HepG2 (cell line): ENCODE results near the gene WFDC1. TPM values are rescaled to one million over a fixed set of nuclear protein-coding genes. Genes with fewer than 3 reads are reported as not detected.

Experiments
- ATAC-seq: fragments of 200-7000 bp; cut with Tn5 transposase; 3 replicates; pipeline ENCODE4 v1.9.1; 2020; ENCODE audit warnings: mild to moderate bottlenecking, moderate library complexity
- BruUV-seq: library from RNA; stranded (reverse); fragments of 400-500 nt; replicated peaks from 2 replicates; lab custom pipeline; 2021; lab: Mats Ljungman, UMichigan
- CTCF ChIA-PET: fragments of 300-600 bp; formaldehyde crosslinking; extraction: SDS; loops from one replicate; lab custom pipeline; 2021; ENCODE audit warnings: low total read pairs, inconsistent platforms, low intra/inter-chr PET ratio; lab: Yijun Ruan, JAX
- POLR2A ChIA-PET: fragments of 350-600 bp; sonication (Branson Sonifier 250); formaldehyde crosslinking; loops from one replicate; lab custom pipeline; 2020; ENCODE audit warnings: antibody characterized with exemption, inconsistent platforms; lab: Yijun Ruan, JAX
- DNase-seq: peaks from one replicate; pipeline ENCODE4 v3.0.0-alpha.2; 2015; ENCODE audit warnings: low spot score
- FAIRE-seq: peaks from 3 replicates; lab custom pipeline; 2011; peaks lifted over from hg19 to GRCh38; lab: Jason Lieb, UNC
- H2AFZ ChIP-seq: one replicate; pipeline ENCODE4 v1.6.1; 2011; ENCODE audit warnings: low read length, inconsistent platforms
- H3K27ac ChIP-seq: fragments of 300-600 bp; 3 replicates; pipeline ENCODE4 v1.8.0; 2011; ENCODE audit warnings: mixed run types, mild to moderate bottlenecking, mixed read lengths, low read length, inconsistent platforms; ENCODE audit not compliant: insufficient read depth; ENCODE audit errors: extremely low read length
- H3K27me3 ChIP-seq, 2 experiments: fragments of 200-600 bp in 1 of 2; 2 replicates in 1 of 2; 3 replicates in 1 of 2; pipeline versions ENCODE4 v1.6.0 to v1.8.0; 2011; ENCODE audit warnings: low read length in 2 of 2, mild to moderate bottlenecking in 2 of 2, moderate library complexity in 2 of 2, inconsistent platforms in 1 of 2; ENCODE audit not compliant: insufficient read depth in 2 of 2, control insufficient read depth in 1 of 2
- H3K36me3 ChIP-seq, 2 experiments: fragments of 200-600 bp in 1 of 2; replicated peaks in 1 of 2; 2 replicates in 1 of 2; 3 replicates in 1 of 2; pipeline versions ENCODE4 v1.5.1 to v1.8.0; 2011; ENCODE audit warnings: low read length in 2 of 2, inconsistent platforms in 1 of 2; ENCODE audit not compliant: insufficient read depth in 2 of 2, control insufficient read depth in 1 of 2
- H3K4me1 ChIP-seq: 2 replicates; pipeline ENCODE4 v1.5.1; 2012; ENCODE audit warnings: low read length, inconsistent platforms; ENCODE audit not compliant: insufficient read depth
- H3K4me2 ChIP-seq: 2 replicates; pipeline ENCODE4 v1.6.0; 2011; ENCODE audit warnings: low read depth, low read length, inconsistent platforms
- H3K4me3 ChIP-seq, 3 experiments: fragments of 200-600 bp in 1 of 3; sonication (generic), shearing (Covaris generic) in 1 of 3; replicated peaks in 1 of 3; 2 replicates each; pipeline ENCODE4 v1.5.1; 2011 to 2016; ENCODE audit warnings: low read length in 3 of 3, inconsistent platforms in 2 of 3, low read depth in 2 of 3, mild to moderate bottlenecking in 2 of 3, control low read depth in 1 of 3, mixed read lengths in 1 of 3; ENCODE audit not compliant: insufficient read depth in 1 of 3
- H3K79me2 ChIP-seq: one replicate; pipeline ENCODE4 v1.6.1; 2011; ENCODE audit warnings: low read length, inconsistent platforms; ENCODE audit not compliant: insufficient read depth
- H3K9ac ChIP-seq: 2 replicates; pipeline ENCODE4 v1.6.0; 2011; ENCODE audit warnings: mild to moderate bottlenecking, low read depth, low read length, inconsistent platforms; ENCODE audit not compliant: insufficient read depth
- H3K9me3 ChIP-seq: 2 replicates; pipeline ENCODE4 v1.5.1; 2012; ENCODE audit warnings: mild to moderate bottlenecking, low read length
- H4K20me1 ChIP-seq: 2 replicates; pipeline ENCODE4 v1.6.0; 2011; ENCODE audit warnings: inconsistent platforms, mild to moderate bottlenecking, low read length, moderate library complexity; ENCODE audit not compliant: insufficient read depth
- IRF2 ChIP-seq: IDR thresholded peaks from 2 replicates; pipeline ENCODE4 v1.6.1; 2018; ENCODE audit warnings: missing genetic modification reagents, missing compliant biosample characterization
- KDM5A ChIP-seq: fragments of 200-600 bp; sonication (generic); IDR thresholded peaks from 2 replicates; pipeline ENCODE4 v1.7.0; 2018; ENCODE audit warnings: antibody characterized with exemption, mild to moderate bottlenecking, low read length, borderline replicate concordance
- PRPF4 ChIP-seq: fragments of 200-400 bp; formaldehyde crosslinking; IDR thresholded peaks from 2 replicates; pipeline ENCODE4 v1.6.1; 2016; ENCODE audit warnings: low read length, low read depth; ENCODE audit not compliant: poor library complexity, severe bottlenecking
- ZMYM2 ChIP-seq: sonication (generic); formaldehyde crosslinking; IDR thresholded peaks from 2 replicates; pipeline ENCODE4 v1.8.0; 2022; ENCODE audit warnings: mild to moderate bottlenecking, missing genetic modification reagents
- ZNF687 ChIP-seq: sonication (generic); formaldehyde crosslinking; IDR thresholded peaks from 2 replicates; pipeline ENCODE4 v1.5.1; 2020; ENCODE audit warnings: mild to moderate bottlenecking, missing genetic modification reagents, moderate library complexity
- WGBS: methylation state at CpG from one replicate; pipeline ENCODE4 v1.1.6; 2017; ENCODE audit warnings: low lambda C conversion rate; 5-methylcytosine and 5-hydroxymethylcytosine counted together
- in situ Hi-C: cut with HindIII; loops from 2 replicates; pipeline ENCODE4 v1.10.0; 2017; ENCODE audit warnings: low pct_unique_long_range_greater_than_20kb; ENCODE audit not compliant: extremely low pct_ligation_motif_present
- intact Hi-C: fragments of 100-400 bp; cut with micrococcal nuclease; formaldehyde crosslinking; loops from one replicate; pipeline ENCODE4 v1.10.0; 2022; ENCODE audit not compliant: unreplicated experiment
- polyA plus RNA-seq, 8 experiments: library from polyadenylated mRNA; depleted of rRNA in 3 of 8; stranded (reverse) in 7 of 8; unstranded in 1 of 8; fragments of >200 nt; fragmentation: Illumina TruSeq in 4 of 8; extraction: Trizol in 4 of 8; gene quantifications; 2 replicates each; pipeline versions ENCODE4 v1.2.1 to v1.2.3, GENCODE V29; 2011 to 2016; ENCODE audit warnings: low read depth in 4 of 8, missing spikeins in 1 of 8, mixed read lengths in 1 of 8; ENCODE audit not compliant: insufficient read depth in 1 of 8
- total RNA-seq, 5 experiments: library from RNA; depleted of rRNA; stranded (reverse); fragments of >200 nt; fragmentation: Illumina TruSeq; extraction: Trizol; gene quantifications; 2 replicates each; pipeline ENCODE4 v1.2.3, GENCODE V29; 2016; ENCODE audit warnings: low read depth in 1 of 5
- TF ChIP-seq, protein P1 (sequence below): sonication (generic); formaldehyde crosslinking; IDR thresholded peaks from 2 replicates; pipeline ENCODE4 v1.9.0; 2021; ENCODE audit warnings: mild to moderate bottlenecking, missing genetic modification reagents
- TF ChIP-seq, protein P2 (sequence below): sonication (generic); formaldehyde crosslinking; IDR thresholded peaks from 2 replicates; pipeline ENCODE4 v1.4.0; 2020; ENCODE audit warnings: low read depth, missing genetic modification reagents
- TF ChIP-seq, protein P3 (sequence below): sonication (generic); formaldehyde crosslinking; conservative IDR thresholded peaks from 2 replicates; pipeline ENCODE4 v1.8.0; 2022; ENCODE audit warnings: low read depth, missing genetic modification reagents

WFDC1 gene
- total and polyA plus RNA-seq, 2 of the 13 experiments (the other 11 are each of a cell fraction or from before 2014, with no cell fraction given): not detected

- DNase-seq (no peak), FAIRE-seq (no peak), ATAC-seq (no peak)
- Histone ChIP-seq H3K4me1 (no peaks in the 10 kb centered on the region), H4K20me1 (no peaks in the 10 kb centered on the region), H2AFZ (no peak overlapping the region), H3K79me2 (no peaks in the 10 kb centered on the region), H3K27ac (no peak overlapping the region), H3K9ac (no peak overlapping the region), H3K9me3 (no peaks in the 10 kb centered on the region), H3K4me3 (no peak overlapping the region), H3K36me3 (no peaks in the 10 kb centered on the region), H3K27me3 (peaks cover 36 to 90% of the 10 kb centered on the region in 2 experiments), H3K4me2 (no peak overlapping the region)
- intact Hi-C loops: no loop called here
- in situ Hi-C loops: no loop called here
- CTCF ChIA-PET: no interaction called here
- POLR2A ChIA-PET: no interaction called here
- WGBS: 33% methylated on average over 11 of the region's 11 CpGs
- BruUV-seq: no TSS peak
- TF ChIP-seq, protein P1, sequence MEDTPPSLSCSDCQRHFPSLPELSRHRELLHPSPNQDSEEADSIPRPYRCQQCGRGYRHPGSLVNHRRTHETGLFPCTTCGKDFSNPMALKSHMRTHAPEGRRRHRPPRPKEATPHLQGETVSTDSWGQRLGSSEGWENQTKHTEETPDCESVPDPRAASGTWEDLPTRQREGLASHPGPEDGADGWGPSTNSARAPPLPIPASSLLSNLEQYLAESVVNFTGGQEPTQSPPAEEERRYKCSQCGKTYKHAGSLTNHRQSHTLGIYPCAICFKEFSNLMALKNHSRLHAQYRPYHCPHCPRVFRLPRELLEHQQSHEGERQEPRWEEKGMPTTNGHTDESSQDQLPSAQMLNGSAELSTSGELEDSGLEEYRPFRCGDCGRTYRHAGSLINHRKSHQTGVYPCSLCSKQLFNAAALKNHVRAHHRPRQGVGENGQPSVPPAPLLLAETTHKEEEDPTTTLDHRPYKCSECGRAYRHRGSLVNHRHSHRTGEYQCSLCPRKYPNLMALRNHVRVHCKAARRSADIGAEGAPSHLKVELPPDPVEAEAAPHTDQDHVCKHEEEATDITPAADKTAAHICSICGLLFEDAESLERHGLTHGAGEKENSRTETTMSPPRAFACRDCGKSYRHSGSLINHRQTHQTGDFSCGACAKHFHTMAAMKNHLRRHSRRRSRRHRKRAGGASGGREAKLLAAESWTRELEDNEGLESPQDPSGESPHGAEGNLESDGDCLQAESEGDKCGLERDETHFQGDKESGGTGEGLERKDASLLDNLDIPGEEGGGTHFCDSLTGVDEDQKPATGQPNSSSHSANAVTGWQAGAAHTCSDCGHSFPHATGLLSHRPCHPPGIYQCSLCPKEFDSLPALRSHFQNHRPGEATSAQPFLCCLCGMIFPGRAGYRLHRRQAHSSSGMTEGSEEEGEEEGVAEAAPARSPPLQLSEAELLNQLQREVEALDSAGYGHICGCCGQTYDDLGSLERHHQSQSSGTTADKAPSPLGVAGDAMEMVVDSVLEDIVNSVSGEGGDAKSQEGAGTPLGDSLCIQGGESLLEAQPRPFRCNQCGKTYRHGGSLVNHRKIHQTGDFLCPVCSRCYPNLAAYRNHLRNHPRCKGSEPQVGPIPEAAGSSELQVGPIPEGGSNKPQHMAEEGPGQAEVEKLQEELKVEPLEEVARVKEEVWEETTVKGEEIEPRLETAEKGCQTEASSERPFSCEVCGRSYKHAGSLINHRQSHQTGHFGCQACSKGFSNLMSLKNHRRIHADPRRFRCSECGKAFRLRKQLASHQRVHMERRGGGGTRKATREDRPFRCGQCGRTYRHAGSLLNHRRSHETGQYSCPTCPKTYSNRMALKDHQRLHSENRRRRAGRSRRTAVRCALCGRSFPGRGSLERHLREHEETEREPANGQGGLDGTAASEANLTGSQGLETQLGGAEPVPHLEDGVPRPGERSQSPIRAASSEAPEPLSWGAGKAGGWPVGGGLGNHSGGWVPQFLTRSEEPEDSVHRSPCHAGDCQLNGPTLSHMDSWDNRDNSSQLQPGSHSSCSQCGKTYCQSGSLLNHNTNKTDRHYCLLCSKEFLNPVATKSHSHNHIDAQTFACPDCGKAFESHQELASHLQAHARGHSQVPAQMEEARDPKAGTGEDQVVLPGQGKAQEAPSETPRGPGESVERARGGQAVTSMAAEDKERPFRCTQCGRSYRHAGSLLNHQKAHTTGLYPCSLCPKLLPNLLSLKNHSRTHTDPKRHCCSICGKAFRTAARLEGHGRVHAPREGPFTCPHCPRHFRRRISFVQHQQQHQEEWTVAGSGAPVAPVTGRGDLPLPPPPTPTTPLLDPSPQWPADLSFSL: no peak
- no peak for TF ChIP-seq KDM5A
- TF ChIP-seq, protein P2, sequence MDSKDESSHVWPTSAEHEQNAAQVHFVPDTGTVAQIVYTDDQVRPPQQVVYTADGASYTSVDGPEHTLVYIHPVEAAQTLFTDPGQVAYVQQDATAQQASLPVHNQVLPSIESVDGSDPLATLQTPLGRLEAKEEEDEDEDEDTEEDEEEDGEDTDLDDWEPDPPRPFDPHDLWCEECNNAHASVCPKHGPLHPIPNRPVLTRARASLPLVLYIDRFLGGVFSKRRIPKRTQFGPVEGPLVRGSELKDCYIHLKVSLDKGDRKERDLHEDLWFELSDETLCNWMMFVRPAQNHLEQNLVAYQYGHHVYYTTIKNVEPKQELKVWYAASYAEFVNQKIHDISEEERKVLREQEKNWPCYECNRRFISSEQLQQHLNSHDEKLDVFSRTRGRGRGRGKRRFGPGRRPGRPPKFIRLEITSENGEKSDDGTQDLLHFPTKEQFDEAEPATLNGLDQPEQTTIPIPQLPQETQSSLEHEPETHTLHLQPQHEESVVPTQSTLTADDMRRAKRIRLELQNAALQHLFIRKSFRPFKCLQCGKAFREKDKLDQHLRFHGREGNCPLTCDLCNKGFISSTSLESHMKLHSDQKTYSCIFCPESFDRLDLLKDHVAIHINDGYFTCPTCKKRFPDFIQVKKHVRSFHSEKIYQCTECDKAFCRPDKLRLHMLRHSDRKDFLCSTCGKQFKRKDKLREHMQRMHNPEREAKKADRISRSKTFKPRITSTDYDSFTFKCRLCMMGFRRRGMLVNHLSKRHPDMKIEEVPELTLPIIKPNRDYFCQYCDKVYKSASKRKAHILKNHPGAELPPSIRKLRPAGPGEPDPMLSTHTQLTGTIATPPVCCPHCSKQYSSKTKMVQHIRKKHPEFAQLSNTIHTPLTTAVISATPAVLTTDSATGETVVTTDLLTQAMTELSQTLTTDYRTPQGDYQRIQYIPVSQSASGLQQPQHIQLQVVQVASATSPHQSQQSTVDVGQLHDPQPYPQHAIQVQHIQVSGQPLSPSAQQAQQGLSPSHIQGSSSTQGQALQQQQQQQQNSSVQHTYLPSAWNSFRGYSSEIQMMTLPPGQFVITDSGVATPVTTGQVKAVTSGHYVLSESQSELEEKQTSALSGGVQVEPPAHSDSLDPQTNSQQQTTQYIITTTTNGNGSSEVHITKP (CRISPR knock-in tag): no peak
- TF ChIP-seq IRF2 (CRISPR knock-in tag): no peak
- no peak for TF ChIP-seq PRPF4
- no peak for TF ChIP-seq ZMYM2 (CRISPR knock-in tag)
- TF ChIP-seq, protein P3, sequence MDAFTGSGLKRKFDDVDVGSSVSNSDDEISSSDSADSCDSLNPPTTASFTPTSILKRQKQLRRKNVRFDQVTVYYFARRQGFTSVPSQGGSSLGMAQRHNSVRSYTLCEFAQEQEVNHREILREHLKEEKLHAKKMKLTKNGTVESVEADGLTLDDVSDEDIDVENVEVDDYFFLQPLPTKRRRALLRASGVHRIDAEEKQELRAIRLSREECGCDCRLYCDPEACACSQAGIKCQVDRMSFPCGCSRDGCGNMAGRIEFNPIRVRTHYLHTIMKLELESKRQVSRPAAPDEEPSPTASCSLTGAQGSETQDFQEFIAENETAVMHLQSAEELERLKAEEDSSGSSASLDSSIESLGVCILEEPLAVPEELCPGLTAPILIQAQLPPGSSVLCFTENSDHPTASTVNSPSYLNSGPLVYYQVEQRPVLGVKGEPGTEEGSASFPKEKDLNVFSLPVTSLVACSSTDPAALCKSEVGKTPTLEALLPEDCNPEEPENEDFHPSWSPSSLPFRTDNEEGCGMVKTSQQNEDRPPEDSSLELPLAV (CRISPR knock-in tag): no peak
- no peak for TF ChIP-seq ZNF687 (CRISPR knock-in tag)
Observed at GRCh38 chr16:84291226-84291625, 3.5 kb upstream of the WFDC1 start.
